Measurements from ENCODE around the gene MYH3.

Gene MYH3

DNA sequence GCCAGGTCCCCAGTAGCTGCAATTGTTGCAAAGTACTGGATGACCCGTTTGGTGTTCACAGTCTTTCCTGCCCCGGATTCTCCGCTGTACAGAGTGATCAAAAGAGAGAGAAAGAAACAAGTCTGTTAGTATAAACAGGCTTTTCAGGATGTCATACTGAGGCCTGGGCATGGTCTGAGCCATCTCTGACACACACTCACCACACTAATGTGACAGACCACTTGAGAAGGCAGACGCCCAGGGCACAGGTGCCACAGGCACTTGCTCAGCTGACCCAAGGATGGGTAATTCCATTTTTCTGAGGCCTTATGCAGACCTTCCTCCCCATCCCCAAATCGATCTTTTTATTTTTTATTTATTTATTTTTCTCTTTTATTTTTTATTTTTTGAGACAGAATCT, 7.5 kb downstream of the MYH3 start:
- no peak for DNase-seq (ENCODE audit: extremely low read depth in 1 of 2, low read depth in 1 of 2)

DNA sequence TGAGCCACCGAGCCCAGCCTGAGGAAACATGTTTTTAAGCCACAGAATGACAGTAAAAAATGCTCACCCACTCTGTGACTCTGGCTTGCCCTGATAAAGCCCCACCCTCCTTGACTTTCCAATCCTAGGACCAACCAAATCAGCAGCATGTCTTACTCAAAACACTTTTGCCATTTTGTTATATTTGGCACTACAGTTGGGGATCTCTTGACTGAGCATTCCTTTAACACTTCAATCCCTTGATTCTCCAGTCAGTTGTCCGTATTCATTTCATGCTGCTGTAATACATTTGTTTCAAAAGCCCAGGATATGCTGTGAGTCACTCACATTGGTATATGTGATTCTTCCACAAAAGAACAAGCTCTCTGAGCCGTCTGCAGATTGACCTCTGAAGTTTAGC, 8.2 kb downstream of the MYH3 start:
- no peak for DNase-seq (ENCODE audit: extremely low read depth in 1 of 2, low read depth in 1 of 2)

DNA sequence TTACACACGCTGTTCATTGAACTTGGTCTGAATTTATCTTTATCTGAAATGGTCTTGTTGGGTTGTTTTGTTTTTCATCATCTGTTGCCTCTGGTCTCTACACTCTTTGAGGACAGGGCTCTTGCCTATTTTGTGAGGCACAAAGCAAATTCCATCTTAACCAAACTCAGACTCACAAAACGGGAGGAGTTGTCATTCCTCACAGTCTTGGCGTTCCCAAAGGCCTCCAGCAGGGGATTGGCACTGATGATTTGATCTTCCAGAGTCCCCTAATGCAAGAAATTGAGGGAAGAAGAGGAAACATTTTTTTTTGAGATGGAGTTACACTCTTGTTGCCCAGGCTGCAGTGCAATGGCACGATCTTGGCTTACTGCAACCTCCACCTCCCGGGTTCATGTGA, 8.7 kb downstream of the MYH3 start:
- no peak for DNase-seq (ENCODE audit: extremely low read depth in 1 of 2, low read depth in 1 of 2)

DNA sequence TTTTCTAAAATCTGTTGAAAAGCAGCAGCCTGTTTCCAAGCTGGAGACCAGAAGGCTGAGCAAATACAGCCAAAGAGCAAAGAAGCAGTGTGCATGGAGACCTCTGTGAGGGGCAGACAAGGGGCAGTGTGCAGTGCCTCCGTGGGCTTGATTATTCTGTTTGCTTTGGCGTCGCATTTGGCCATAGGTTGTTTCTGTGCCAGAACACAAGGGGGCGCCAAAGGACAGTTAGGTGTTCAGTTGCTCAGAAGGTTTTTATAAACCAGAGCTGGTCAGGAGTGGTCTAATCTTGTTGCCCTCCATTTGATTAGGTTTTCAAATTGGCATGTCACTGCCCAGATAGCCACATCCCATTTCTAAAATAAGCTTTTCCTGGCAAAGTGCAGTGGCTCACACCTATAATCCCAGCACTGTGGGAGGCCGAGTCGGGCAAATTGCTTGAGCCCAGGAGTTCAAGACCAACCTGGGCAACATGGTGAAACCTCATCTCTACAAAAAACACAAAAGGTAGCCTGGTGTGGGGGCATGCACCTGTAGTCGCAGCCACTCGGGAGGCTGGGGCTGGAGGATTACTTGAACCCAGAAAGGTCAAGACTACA, 10.6 kb downstream of the MYH3 start:
- DNase-seq (ENCODE audit: extremely low read depth in 1 of 2, low read depth in 1 of 2), result peak; percentile 20 to 28

DNA sequence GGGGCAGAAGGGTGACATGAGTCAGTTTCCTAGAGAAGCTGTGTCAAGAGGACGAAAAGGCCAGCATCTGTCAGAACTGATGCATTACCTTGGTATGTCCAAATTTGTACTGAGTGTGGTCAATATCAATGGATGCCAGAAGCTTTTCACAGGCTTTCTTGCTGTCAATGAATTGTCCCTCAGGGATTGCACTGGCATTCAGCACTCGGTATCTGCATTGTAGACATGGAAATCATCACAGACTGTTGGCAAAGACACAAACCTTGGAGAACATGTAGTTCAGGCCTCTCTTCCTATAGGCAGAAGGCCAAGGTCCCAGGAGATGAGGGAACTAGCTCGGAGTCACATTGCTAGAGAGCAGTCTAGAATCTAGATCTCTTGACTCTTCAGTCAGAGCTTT, 16.6 kb downstream of the MYH3 start:
- DNase-seq (ENCODE audit: extremely low read depth in 1 of 2, low read depth in 1 of 2), result no peak

DNA sequence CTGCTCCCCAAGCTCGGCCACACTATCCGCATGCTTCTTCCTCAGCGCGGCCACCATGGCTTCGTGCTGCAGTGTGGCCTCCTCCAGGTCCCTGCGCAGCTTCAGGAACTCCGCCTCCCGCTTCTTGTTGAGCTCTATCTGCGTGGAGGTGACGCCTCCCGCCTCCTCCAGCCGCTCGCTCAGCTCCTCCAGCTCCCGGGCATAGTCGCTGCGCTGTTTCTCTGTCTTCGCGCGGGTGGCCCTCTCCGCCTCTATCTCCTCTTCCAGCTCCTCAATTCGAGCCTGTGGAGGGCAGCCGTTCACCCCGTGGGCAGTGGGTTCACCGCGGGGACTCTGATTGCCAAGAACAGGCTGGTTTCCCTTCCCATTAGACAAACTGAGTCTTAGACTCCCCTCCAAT, 19.0 kb downstream of the MYH3 start:
- no peak for DNase-seq (ENCODE audit: extremely low read depth in 1 of 2, low read depth in 1 of 2)

DNA sequence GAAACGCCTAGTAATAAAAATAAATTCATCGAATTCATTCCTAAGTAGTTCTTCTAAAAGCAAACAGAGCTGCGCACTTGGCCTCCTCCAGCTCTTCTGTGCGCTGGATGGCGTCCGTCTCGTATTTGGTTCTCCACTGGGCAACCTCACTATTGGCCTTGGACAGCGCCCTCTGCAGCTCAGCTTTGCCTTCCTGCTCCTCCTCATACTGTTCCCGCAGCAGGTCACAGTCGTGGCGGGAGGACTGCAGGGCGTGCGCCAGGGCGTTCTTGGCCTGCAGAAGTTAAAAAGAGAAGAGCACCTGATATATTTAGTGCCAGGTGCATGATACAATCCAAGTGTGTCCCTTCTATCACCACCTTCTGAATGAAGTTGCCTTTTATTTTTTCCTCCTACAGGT, 21.8 kb downstream of the MYH3 start:
- DNase-seq (ENCODE audit: extremely low read depth in 1 of 2, low read depth in 1 of 2), result no peak

DNA sequence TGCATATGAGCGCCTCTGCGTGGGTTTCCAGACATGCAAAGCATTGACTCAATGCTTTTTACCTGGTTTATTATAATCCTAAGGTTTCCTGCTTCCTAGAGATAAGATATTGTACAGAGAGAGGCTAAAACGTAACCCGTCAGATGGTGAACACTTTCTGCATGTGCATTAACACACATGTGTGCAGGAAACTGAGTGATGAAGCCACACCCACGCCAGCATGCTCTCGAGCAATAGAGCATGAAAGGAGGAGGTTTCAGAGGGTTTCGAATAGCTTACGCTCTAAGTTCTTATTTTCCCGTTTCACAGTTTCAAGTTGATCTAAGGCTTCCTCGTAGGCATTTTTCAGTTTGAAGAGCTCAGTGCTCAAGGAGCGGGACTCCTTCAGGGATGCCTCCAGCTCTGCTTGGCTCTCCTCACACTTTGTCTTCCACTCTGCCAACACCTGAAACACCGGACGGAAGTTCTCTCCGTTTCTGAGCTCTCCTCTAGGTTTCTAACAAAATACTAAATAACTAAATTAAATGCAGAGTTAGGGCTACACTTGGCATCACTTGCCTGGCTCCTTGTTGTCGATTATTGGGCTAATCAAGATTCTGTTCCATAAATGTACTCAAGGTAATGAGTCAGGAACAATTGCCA, 23.2 kb downstream of the MYH3 start:
- no peak for DNase-seq (ENCODE audit: extremely low read depth in 1 of 2, low read depth in 1 of 2)

DNA sequence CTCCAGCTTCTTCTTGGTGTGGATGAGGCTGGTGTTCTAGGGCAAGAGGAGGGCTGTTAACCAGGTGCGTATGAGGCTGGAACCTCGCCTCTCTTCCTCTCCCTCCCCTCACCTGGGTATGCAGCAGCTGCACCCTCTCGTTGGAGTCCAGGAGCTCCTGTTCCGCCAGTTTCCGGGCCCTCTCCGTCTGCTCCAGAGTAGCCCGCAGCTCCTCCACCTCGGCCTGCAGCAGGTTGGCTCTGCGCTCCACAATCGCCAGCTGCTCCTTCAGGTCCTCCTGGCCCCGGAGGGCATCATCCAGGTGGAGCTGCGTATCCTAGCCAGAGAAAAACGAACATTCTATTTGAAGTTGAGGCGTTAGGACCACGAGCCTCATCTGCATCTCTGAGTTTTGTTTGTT, 25.4 kb downstream of the MYH3 start:
- no peak for DNase-seq (ENCODE audit: extremely low read depth in 1 of 2, low read depth in 1 of 2)

DNA sequence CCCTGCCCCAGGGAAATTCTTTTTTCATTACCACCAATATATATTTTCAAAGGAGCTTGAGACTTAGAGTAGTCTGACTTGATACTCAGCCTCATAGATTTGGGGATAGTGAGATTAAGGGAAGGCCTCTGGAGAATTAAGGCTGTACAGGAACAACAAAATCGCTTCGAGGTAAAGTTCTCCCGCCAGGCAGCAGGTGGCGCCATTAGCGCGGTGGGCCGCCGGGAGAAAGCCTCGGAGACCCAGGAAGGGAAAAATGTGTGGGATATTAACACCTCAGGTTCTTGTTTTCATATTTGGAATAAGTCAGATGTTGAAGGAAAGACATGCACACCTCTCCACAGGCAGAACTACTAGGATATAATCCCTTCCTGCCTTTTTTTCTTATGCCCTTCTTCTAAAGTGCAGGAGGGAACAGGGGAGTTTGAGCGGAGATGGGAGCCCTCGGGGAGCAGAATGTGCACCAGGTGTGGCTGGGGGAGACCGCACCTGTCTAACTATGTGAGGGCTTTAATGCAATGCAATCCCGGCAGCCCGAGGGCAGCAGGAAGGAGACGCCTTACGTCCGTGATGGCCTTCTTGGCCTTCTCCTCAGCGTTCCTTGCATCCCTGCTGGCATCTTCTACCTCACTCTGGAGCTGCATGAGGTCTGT, 25.9 kb downstream of the MYH3 start:
- DNase-seq (ENCODE audit: extremely low read depth in 1 of 2, low read depth in 1 of 2), result no peak

DNA sequence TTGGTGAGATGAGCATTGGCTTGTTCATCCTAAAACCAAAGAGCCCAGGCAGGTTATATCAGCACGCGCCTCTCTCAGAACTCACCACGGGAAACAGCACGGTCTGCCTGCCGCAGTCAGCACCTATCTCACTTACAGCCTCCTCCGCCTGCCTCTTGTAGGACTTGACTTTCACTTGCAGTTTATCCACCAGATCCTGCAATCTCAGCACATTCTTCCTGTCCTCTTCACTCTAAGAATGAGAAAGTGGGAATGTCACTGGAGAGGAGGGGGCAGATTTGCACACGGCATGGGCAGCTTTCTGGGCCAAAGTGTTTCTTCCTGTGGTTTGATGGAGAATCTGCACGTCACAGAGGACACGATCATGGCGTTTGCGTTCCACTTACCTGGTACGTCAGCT, 27.4 kb downstream of the MYH3 start:
- DNase-seq (ENCODE audit: extremely low read depth in 1 of 2, low read depth in 1 of 2), result no peak

DNA sequence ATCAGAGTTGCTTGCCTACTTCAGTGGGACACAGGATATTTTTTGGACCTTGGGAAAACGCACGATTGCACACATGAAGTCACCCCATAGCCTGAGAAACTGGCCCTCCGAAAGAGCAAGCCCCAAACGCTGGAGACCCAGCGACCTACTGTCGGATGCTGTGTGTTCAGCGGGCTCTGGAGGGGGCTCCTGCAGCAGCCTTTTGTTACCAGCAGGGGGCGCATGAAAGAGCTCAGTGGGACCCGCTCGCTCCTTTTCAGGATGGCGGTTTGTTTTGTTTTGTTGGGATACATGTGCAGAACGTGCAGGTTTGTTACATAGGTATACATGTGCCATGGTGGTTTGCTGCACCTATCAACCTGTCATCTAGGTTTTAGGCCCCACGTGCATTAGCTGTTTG, 28.4 kb downstream of the MYH3 start:
- DNase-seq (ENCODE audit: extremely low read depth in 1 of 2, low read depth in 1 of 2), result no peak

DNA sequence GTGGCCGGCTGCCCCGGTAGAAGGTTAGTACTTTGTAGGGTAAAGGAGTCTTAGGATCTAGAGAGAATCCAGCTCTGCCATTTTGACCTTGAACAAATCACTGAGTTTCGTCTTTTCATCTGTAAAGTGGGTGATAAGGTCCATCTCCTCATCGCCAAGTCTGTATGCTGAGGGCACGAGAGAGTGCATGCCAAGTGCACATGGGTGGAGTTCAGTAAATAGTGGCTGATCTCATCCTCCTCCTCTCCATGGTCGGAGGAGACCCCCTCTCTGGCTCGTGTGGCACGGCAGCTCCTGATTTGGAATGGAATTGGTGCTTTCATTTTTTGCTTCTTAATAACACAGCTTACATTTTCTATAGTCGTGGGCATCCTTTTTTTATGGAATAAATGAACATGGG, 30.7 kb downstream of the MYH3 start:
- DNase-seq (ENCODE audit: extremely low read depth in 1 of 2, low read depth in 1 of 2), result no peak

DNA sequence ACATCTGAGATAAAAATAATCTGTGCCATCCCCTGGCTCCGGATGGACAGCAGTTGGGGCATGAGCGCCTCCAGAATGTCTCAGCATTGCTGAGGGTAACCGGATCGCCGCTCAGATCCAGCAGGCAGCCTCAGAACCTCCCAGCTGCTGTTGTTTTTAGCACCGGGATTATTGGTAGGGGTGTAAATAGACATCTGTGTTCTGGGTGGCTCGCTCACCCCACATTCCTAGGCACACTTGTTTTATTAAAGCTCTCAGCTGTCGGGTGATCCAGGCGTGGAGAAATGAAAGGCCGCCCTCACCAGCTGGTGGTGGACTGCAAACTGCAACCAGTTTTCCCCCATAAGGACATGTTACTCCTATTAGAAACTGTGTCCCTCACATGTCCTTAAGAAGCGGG, 32.1 kb downstream of the MYH3 start:
- no peak for DNase-seq (ENCODE audit: extremely low read depth in 1 of 2, low read depth in 1 of 2)

DNA sequence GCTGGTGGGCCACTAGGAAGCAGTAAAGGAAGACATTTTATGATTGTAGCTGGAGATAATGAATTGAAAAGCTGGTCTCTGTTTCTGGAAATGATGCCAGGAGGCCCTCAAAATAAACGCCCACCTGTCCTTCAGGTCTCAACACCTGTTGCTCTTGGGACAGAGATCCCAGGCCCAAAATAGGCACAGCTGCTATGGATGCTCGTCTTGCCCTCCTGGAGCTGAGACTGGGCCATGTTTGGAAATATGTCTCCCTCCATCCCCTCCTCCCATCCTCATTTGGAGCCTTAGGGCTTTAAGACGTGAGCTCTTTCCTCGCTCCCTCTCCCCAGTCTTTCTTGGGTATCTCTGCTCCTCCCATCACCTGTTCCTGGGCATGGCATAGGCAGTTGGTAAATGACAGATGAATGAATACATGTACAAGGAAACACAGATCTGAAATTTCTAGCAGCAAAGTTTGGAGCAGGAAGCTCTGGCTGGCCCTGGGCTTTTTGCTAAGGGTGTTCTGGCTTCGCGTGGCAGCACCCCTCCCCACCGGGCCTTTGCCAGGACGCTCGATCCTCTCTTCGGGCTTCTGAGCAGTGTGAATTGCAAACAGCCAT, 33.3 kb downstream of the MYH3 start:
- no peak for DNase-seq (ENCODE audit: extremely low read depth in 1 of 2, low read depth in 1 of 2)

DNA sequence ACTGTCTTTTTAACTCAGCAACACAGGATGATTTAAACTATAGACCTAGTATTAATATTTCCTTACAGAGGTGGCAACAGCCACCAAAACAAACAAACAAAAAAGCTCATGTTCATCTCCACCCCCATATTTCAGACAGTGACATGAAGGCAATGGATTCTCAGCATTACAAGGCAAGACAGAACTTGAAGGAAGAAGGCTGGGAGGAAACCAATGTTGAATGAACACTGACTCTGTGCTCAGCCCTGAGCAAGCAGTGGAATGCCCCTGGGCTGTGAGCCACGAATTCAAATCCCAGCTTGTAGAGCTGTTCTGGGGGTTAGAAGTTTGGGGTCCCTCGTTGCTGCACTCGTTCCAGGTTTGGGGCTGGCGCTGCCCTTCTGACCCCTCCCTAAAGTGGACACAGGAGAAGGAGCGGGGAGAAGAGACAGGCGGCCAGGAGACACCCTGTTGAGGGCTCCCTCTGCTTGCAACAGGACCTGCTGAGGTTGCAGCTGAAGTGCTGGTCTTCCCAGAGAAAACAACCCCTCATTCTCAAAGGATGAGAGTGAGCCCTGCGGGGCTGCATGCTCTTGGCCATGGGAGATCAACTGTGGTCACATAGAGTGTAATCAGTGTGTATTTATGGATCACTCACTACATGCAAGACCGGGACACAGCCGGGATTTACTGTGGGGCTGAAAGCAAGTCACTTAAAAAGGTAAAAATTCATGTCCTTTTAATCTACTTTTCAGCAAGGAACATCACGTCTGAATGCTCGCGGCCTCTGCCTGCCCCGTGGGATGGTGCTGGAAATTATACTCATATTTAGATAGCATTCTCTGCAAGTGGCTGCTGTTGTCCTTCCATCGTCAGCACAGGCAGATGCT, 34.3 kb downstream of the MYH3 start:
- no peak for DNase-seq (ENCODE audit: extremely low read depth in 1 of 2, low read depth in 1 of 2)

DNA sequence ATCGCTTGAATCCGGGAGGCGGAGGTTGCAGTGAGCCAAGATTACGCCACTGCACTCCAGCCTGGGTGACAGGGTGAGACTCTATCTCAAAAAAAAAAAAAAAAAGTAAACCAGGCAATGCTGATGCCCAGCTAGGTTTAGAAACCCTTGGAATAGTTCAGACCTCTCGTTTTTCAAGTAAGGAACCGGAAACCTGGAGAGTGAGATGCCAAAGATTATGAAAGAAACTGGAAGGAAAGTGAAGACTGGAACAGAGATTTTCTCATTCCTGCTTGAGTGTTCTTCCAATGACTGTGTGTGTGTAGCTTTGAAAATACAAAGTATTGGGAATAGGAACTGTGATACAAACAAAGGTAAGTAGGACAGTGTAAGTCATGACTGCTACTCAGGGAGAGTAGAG, 35.7 kb downstream of the MYH3 start:
- DNase-seq (ENCODE audit: extremely low read depth in 1 of 2, low read depth in 1 of 2), result no peak

DNA sequence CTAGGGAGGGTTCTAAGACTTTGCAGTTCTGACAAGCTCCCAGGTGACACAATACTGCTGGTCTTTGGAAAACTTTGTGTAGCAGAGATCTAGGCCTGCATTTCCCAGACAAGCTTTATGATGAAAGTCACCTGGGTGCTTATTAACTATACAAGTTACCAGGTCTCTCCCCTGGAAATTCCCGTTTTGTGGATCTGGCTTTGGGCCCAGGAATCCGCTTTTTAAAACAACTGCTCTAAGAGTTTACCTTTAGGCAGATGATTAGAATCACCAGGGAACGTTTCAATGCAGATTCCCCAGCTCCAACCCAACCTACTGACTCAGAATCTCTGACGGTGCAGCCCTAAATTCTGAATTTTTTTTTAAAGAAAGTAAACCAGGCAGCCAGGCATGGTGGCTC, 36.3 kb downstream of the MYH3 start:
- DNase-seq (ENCODE audit: extremely low read depth in 1 of 2, low read depth in 1 of 2), result no peak

DNA sequence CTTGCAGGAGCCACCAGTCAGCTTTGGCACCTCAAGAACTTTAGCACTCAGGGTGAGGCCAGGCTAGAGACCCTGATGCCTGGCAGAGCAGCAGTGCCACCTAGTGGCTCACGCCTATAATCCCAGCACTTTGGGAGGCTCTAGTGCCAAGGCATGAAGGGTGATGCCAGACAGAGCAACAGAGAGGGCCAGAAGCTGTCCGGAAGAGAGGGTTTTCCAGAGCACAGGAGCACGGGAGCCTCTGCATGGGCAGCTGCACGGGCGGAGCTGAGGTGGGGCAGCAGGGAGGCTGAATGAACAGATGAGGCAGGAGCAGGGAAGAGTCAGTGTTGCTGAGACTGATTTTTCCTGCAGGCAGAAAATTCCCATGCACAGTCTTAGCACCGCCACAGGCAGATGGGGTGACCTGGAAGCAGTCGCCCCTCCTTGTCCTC, 38.9 kb downstream of the MYH3 start:
- no peak for DNase-seq (ENCODE audit: extremely low read depth in 1 of 2, low read depth in 1 of 2)

DNA sequence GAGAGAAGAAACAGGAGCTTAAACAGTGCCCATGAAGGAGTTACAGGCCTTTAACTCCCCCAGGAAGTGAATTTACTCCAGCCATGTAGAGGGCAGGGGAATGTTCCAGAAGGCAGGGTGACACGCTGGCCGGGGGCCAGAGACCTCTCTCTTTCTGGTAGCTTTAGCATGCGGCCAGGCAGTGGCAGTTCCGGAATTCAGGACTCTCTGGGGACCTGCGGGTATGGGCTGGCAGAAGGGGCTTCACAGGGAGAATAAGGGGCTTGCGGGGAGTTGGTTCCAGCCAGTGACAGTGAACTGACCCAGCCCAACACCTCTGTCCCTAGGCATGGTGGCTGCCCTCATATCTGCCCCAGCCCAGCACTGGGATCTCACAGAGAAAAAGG, 40.0 kb downstream of the MYH3 start:
- DNase-seq (ENCODE audit: extremely low read depth in 1 of 2, low read depth in 1 of 2), result no peak

DNA sequence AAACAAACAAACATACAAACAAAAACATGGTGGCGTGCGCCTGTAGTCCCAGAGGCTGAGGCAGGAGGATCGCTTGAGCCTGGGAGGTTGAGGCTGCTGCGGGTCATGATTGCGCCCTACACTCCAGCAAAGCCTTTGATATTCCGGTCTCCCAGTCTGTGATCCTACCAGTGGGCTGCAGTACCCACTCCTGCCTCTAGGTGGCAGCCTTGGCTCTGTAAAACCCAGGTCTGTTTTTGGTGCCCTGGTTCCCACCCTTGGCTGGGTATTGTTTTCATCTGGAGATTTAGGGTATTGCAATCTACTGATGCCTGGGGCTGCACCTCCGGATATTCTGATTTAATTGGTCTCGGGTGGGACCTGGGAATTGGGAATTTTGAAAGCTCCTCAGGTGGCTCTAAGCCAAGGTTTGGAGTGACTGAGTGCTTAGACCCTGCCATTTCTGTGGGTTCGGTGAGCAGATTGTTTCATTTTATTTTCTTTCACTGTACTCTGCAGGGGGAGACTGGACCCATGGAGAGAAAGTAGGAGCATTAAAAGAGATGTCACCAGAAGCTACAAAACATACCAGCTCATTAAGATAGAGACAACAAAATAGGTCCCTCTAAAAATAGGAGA, 40.5 kb downstream of the MYH3 start:
- DNase-seq (ENCODE audit: extremely low read depth in 1 of 2, low read depth in 1 of 2), result peak; percentile 41 to 59

Measured in stimulated activated CD8-positive, alpha-beta memory T cell treated with anti-CD3 and anti-CD28 coated beads, Interleukin-7, amount 100 ng/mL, for 48 hours (primary cell).